A549 (cell line): Measurements from ENCODE around the gene UBN1.

Experiments used
- CBX8 ChIP-seq: fragments of 200-600 bp; sonication (generic); IDR thresholded peaks from 2 replicates; pipeline ENCODE4 v1.6.1; 2016
- CEBPB ChIP-seq, 2 experiments: fragments of >200 bp in 1 of 2; sonication (Bioruptor Twin) in 1 of 2; formaldehyde crosslinking in 1 of 2; IDR thresholded peaks; 2 replicates each; pipeline ENCODE4 v1.6.1; 2012 to 2016
- CTCF ChIP-seq: fragments of >200 bp; sonication (Bioruptor Twin); formaldehyde crosslinking; IDR thresholded peaks from 3 replicates; pipeline ENCODE4 v1.5.1; 2016
- HOXB5 ChIP-seq: fragments of 250-450 bp; sonication (Bioruptor Pico); IDR thresholded peaks from 2 replicates; pipeline ENCODE4 v1.5.0; 2020; ENCODE audit warnings: mild to moderate bottlenecking, moderate library complexity
- JUNB ChIP-seq: fragments of >200 bp; sonication (Bioruptor Twin); formaldehyde crosslinking; IDR thresholded peaks from 2 replicates; pipeline ENCODE4 v1.6.1; 2016
- POLR2A ChIP-seq: IDR thresholded peaks from 2 replicates; pipeline ENCODE4 v1.6.1; 2012; ENCODE audit warnings: mild to moderate bottlenecking, low read length
- RAD21 ChIP-seq, 2 experiments: fragments of >200 bp in 1 of 2; sonication (Bioruptor Twin) in 1 of 2; formaldehyde crosslinking in 1 of 2; IDR thresholded peaks in 1 of 2; conservative IDR thresholded peaks in 1 of 2; 2 replicates in 1 of 2; 3 replicates in 1 of 2; pipeline ENCODE4 v1.6.1; 2012 to 2018; ENCODE audit warnings: inconsistent platforms in 1 of 2
- RCOR1 ChIP-seq: fragments of 150-350 bp; IDR thresholded peaks from 2 replicates; pipeline ENCODE4 v1.6.1; 2014; ENCODE audit warnings: antibody characterized with exemption, low read length, low read depth
- REST ChIP-seq: fragments of 200-600 bp; sonication (generic); IDR thresholded peaks from 2 replicates; pipeline ENCODE4 v1.6.1; 2016; ENCODE audit warnings: antibody characterized with exemption, mild to moderate bottlenecking, moderate library complexity

GRCh38 chr16:4839942-4840341, 7.3 kb upstream of the UBN1 start:
- TF ChIP-seq POLR2A (no peak), RCOR1 (no peak), REST (no peak), CTCF (no peak), CBX8 (no peak), CEBPB (IDR thresholded peaks at IDR 0.05) (no peak), RAD21 (conservative IDR thresholded peaks at IDR 0.05 in 1 of 2, IDR thresholded peaks at IDR 0.05 in 1 of 2) (no peak), JUNB (no peak), HOXB5 (no peak)
